Upper lobe of left lung (tissue), 6 donors: Measurements from ENCODE around the gene EIF1. TPM values are rescaled to one million over a fixed set of nuclear protein-coding genes. Genes with fewer than 3 reads are reported as not detected.

Experiments used
- ATAC-seq, 2 donors: fragments of 200-7000 bp; cut with Tn5 transposase; one replicate each; pipeline ENCODE4 v1.9.1; 2022; ENCODE audit warnings: mild to moderate bottlenecking in 2 of 2, moderate library complexity in 2 of 2; ENCODE audit not compliant: low FRiP score in 2 of 2
- DNase-seq, 2 donors: peaks; one replicate each; pipeline ENCODE4 v3.0.0-alpha.2; 2019 to 2020
- H3K27ac ChIP-seq, 4 donors: fragments of 200-600 bp; sonication (generic); one replicate each; pipeline ENCODE4 v1.5.1; 2016 to 2019
- H3K27me3 ChIP-seq, 4 donors: fragments of 200-600 bp; sonication (generic); one replicate each; pipeline ENCODE4 v1.5.1; 2017 to 2019
- H3K36me3 ChIP-seq, 4 donors: fragments of 200-600 bp; sonication (generic); one replicate each; pipeline ENCODE4 v1.5.1; 2016 to 2019
- H3K4me1 ChIP-seq, 4 donors: fragments of 200-600 bp; sonication (generic); one replicate each; pipeline ENCODE4 v1.5.1; 2018 to 2019
- H3K4me3 ChIP-seq, 4 donors: fragments of 200-600 bp; sonication (generic); one replicate each; pipeline ENCODE4 v1.5.1; 2017 to 2019; ENCODE audit warnings: mild to moderate bottlenecking in 2 of 4, moderate library complexity in 1 of 4
- H3K9me3 ChIP-seq, 4 donors: fragments of 200-600 bp; sonication (generic); one replicate each; pipeline ENCODE4 v1.5.1; 2018 to 2019
- CTCF ChIP-seq, 6 experiments: fragments of 450-650 bp in 4 of 6; fragments of 200-600 bp in 2 of 6; sonication (generic) in 2 of 6; IDR thresholded peaks; one replicate each; pipeline ENCODE4 v1.5.1; 2016 to 2019; ENCODE audit warnings: antibody characterized with exemption in 6 of 6
- EP300 ChIP-seq, 4 donors: sonication (generic); formaldehyde crosslinking; IDR thresholded peaks; one replicate each; pipeline ENCODE4 v1.5.1; 2017; ENCODE audit warnings: antibody characterized with exemption in 4 of 4, control low read depth in 2 of 4
- POLR2A ChIP-seq, 4 donors: fragments of 450-650 bp; IDR thresholded peaks; one replicate each; pipeline ENCODE4 v1.5.1; 2016 to 2017; ENCODE audit warnings: antibody characterized with exemption in 4 of 4, mild to moderate bottlenecking in 2 of 4
- POLR2AphosphoS5 ChIP-seq, 2 donors: sonication (generic); formaldehyde crosslinking; IDR thresholded peaks; one replicate each; pipeline ENCODE4 v1.5.1; 2017; ENCODE audit warnings: antibody characterized with exemption in 2 of 2
- WGBS, 2 donors: methylation state at CpG; one replicate each; pipeline ENCODE4 v1.1.5; 2017 to 2018; 5-methylcytosine and 5-hydroxymethylcytosine counted together
- total RNA-seq, 6 donors: library from RNA; depleted of rRNA in 4 of 6; stranded (reverse); fragments of >200 nt in 4 of 6; gene quantifications; one replicate each; pipeline versions ENCODE4 v1.1.0 to v1.2.1, GENCODE V29; 2016 to 2021
- donor health status: DM: no; HTN: no; CAD: no; lungs with moderate emphysema.
- donor health status: DM: no; HTN: yes; CAD: no; lungs with severe emphysema.

Gene EIF1
- total RNA-seq, 6 donors from 2014 or later: 109 to 998 (median 405) TPM

- no peak for TF ChIP-seq EP300 (IDR thresholded peaks at IDR 0.05)
- TF ChIP-seq CTCF (IDR thresholded peaks at IDR 0.05): peak in 2 of 6 experiments; percentile 15 to 22
- 3 to 4% methylated on average over 21 to 23 of the region's 23 CpGs for WGBS, 2 donors
- ATAC-seq: peak in 1 of 2 donors; percentile 2
- peak overlapping the region; percentile 46 to 75 (median 66) for H3K4me3 ChIP-seq
- peaks cover 33 to 37% (median 35%) of the 10 kb centered on the region in 4 donors for H3K36me3 ChIP-seq
- H3K9me3 ChIP-seq: no peaks in the 10 kb centered on the region
- H3K27ac ChIP-seq: peak overlapping the region; percentile 100
- peak in 1 of 2 donors; percentile 71 for DNase-seq
- peaks cover 30 to 38% (median 33%) of the 10 kb centered on the region in 4 donors for H3K4me1 ChIP-seq
- H3K27me3 ChIP-seq: no peaks in the 10 kb centered on the region
These were observed 651 bp upstream of the EIF1 start for GRCh38 chr17:41687828-41688640.

GRCh38 chr17:41689497-41690299 lies 1.0 kb downstream of the EIF1 start:
- H3K36me3 ChIP-seq: peaks cover 39 to 54% (median 51%) of the 10 kb centered on the region in 4 donors
- TF ChIP-seq POLR2AphosphoS5 (IDR thresholded peaks at IDR 0.05): no peak
- TF ChIP-seq POLR2A (IDR thresholded peaks at IDR 0.05): no peak
- TF ChIP-seq EP300 (IDR thresholded peaks at IDR 0.05): no peak
- TF ChIP-seq CTCF (IDR thresholded peaks at IDR 0.05): peak in 5 of 6 experiments; percentile 58 to 84 (median 68)
- DNase-seq: no peak

GRCh38 chr17:41690497-41690896 lies 1.8 kb downstream of the EIF1 start:
- peaks cover 41 to 62% (median 57%) of the 10 kb centered on the region in 4 donors for H3K36me3 ChIP-seq
- no peaks in the 10 kb centered on the region for H3K9me3 ChIP-seq
- H3K4me3 ChIP-seq: peak overlapping the region; percentile 60 to 90 (median 74)
- H3K27me3 ChIP-seq: no peaks in the 10 kb centered on the region
- DNase-seq: no peak
- ATAC-seq: no peak
- 44 to 65% methylated on average over 2 of the region's 2 CpGs for WGBS, 2 donors
- H3K27ac ChIP-seq: peak overlapping the region in 3 of 4 donors; percentile 100
- no peak for TF ChIP-seq EP300 (IDR thresholded peaks at IDR 0.05)
- no peak for TF ChIP-seq POLR2A (IDR thresholded peaks at IDR 0.05)
- TF ChIP-seq CTCF (IDR thresholded peaks at IDR 0.05): no peak
- TF ChIP-seq POLR2AphosphoS5 (IDR thresholded peaks at IDR 0.05): no peak
- H3K4me1 ChIP-seq: peaks cover 32 to 39% (median 33%) of the 10 kb centered on the region in 4 donors

More at GRCh38 chr17:41689497-41690299, 1.0 kb downstream of the EIF1 start:
- H3K27me3 ChIP-seq: no peaks in the 10 kb centered on the region
- peaks cover 30 to 38% (median 33%) of the 10 kb centered on the region in 4 donors for H3K4me1 ChIP-seq
- WGBS, 2 donors: 2% methylated on average over 16 to 26 of the region's 27 CpGs
- peak overlapping the region; percentile 100 for H3K27ac ChIP-seq
- H3K4me3 ChIP-seq: peak overlapping the region; percentile 60 to 90 (median 74)
- H3K9me3 ChIP-seq: no peaks in the 10 kb centered on the region
- ATAC-seq: no peak

GRCh38 chr17:41691031-41691777 lies 2.5 kb downstream of the EIF1 start:
- no peaks in the 10 kb centered on the region for H3K27me3 ChIP-seq
- no peak for DNase-seq
- H3K27ac ChIP-seq: peak overlapping the region in 3 of 4 donors; percentile 13 to 100 (median 100)
- 73 to 75% methylated on average over 9 to 10 of the region's 10 CpGs for WGBS, 2 donors
- no peak for ATAC-seq
- H3K4me3 ChIP-seq: peak overlapping the region in 1 of 4 donors; percentile 72
- peaks cover 38 to 46% (median 40%) of the 10 kb centered on the region in 4 donors for H3K4me1 ChIP-seq
- H3K9me3 ChIP-seq: no peaks in the 10 kb centered on the region
- TF ChIP-seq EP300 (IDR thresholded peaks at IDR 0.05) (no peak), CTCF (IDR thresholded peaks at IDR 0.05) (no peak), POLR2AphosphoS5 (IDR thresholded peaks at IDR 0.05) (no peak), POLR2A (IDR thresholded peaks at IDR 0.05) (no peak)
- H3K36me3 ChIP-seq: peaks cover 41 to 65% (median 57%) of the 10 kb centered on the region in 4 donors
